Tibial nerve (tissue), 4 donors: ENCODE results near the gene EFCAB6.

Experiments
- EP300 ChIP-seq, 2 donors: sonication (generic); formaldehyde crosslinking; IDR thresholded peaks; one replicate each; pipeline ENCODE4 v1.6.1; 2017; ENCODE audit warnings: antibody characterized with exemption in 2 of 2, mild to moderate bottlenecking in 1 of 2
- POLR2A ChIP-seq, 2 donors: fragments of 450-650 bp; IDR thresholded peaks; one replicate each; pipeline ENCODE4 v1.6.1; 2017; ENCODE audit warnings: antibody characterized with exemption in 2 of 2, mild to moderate bottlenecking in 2 of 2, moderate library complexity in 2 of 2
- TF ChIP-seq, protein P1 (sequence below), 5 experiments: fragments of 200-600 bp in 3 of 5; fragments of 450-650 bp in 2 of 5; sonication (generic) in 3 of 5; IDR thresholded peaks; one replicate each; pipeline ENCODE4 v1.5.1; 2016 to 2019; ENCODE audit warnings: antibody characterized with exemption in 5 of 5, mild to moderate bottlenecking in 3 of 5, moderate library complexity in 2 of 5

- no peak for TF ChIP-seq POLR2A (IDR thresholded peaks at IDR 0.05)
- TF ChIP-seq, protein P1, sequence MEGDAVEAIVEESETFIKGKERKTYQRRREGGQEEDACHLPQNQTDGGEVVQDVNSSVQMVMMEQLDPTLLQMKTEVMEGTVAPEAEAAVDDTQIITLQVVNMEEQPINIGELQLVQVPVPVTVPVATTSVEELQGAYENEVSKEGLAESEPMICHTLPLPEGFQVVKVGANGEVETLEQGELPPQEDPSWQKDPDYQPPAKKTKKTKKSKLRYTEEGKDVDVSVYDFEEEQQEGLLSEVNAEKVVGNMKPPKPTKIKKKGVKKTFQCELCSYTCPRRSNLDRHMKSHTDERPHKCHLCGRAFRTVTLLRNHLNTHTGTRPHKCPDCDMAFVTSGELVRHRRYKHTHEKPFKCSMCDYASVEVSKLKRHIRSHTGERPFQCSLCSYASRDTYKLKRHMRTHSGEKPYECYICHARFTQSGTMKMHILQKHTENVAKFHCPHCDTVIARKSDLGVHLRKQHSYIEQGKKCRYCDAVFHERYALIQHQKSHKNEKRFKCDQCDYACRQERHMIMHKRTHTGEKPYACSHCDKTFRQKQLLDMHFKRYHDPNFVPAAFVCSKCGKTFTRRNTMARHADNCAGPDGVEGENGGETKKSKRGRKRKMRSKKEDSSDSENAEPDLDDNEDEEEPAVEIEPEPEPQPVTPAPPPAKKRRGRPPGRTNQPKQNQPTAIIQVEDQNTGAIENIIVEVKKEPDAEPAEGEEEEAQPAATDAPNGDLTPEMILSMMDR (IDR thresholded peaks at IDR 0.05), result no peak
- TF ChIP-seq EP300 (IDR thresholded peaks at IDR 0.05), result no peak
These were observed 211.8 kb downstream of the EFCAB6 start for GRCh38 chr22:43600265-43600664.
